Thyroid gland (tissue), 4 donors: ENCODE data around the gene TRIB2. TPM values are rescaled to one million over a fixed set of nuclear protein-coding genes. Genes with fewer than 3 reads are reported as not detected.

ENCODE experiments used
- DNase-seq, 2 donors: peaks; one replicate each; pipeline ENCODE4 v3.0.0-alpha.2; 2019
- H3K27ac ChIP-seq, 3 donors: fragments of 200-600 bp; sonication (generic); 1 replicate in 2 of 3; 2 replicates in 1 of 3; pipeline ENCODE4 v1.5.1; 2016 to 2019; ENCODE audit warnings: mild to moderate bottlenecking in 1 of 3, moderate library complexity in 1 of 3
- H3K27me3 ChIP-seq: fragments of 200-600 bp; sonication (generic); one replicate; pipeline ENCODE4 v1.5.1; 2019
- H3K36me3 ChIP-seq, 2 donors: fragments of 200-600 bp; sonication (generic); one replicate each; pipeline ENCODE4 v1.5.1; 2016 to 2019
- H3K4me1 ChIP-seq, 2 donors: fragments of 200-600 bp; sonication (generic); one replicate each; pipeline ENCODE4 v1.5.1; 2017 to 2019
- H3K4me3 ChIP-seq, 3 donors: fragments of 200-600 bp; sonication (generic); replicated peaks in 1 of 3; 1 replicate in 2 of 3; 2 replicates in 1 of 3; pipeline ENCODE4 v1.5.1; 2016; ENCODE audit warnings: mild to moderate bottlenecking in 1 of 3
- H3K9me3 ChIP-seq: fragments of 200-600 bp; sonication (generic); one replicate; pipeline ENCODE4 v1.5.1; 2017
- CTCF ChIP-seq, 6 experiments: fragments of 200-600 bp in 3 of 6; fragments of 450-650 bp in 3 of 6; sonication (generic) in 3 of 6; IDR thresholded peaks; one replicate each; pipeline ENCODE4 v1.5.1; 2016 to 2019; ENCODE audit warnings: antibody characterized with exemption in 6 of 6, mild to moderate bottlenecking in 2 of 6, inconsistent platforms in 1 of 6, moderate library complexity in 1 of 6
- POLR2A ChIP-seq, 2 donors: fragments of 450-650 bp; IDR thresholded peaks; one replicate each; pipeline ENCODE4 v1.6.1; 2017; ENCODE audit warnings: antibody characterized with exemption in 2 of 2, mild to moderate bottlenecking in 2 of 2, moderate library complexity in 1 of 2
- WGBS, 2 donors: methylation state at CpG; one replicate each; pipeline ENCODE4 v1.1.5; 2017; 5-methylcytosine and 5-hydroxymethylcytosine counted together
- intact Hi-C: fragments of 100-400 bp; cut with DNase I; formaldehyde crosslinking; loops from one replicate; pipeline ENCODE4 v1.15.1; 2023
- total RNA-seq, 4 donors: library from RNA; depleted of rRNA; stranded (reverse); fragments of >200 nt; gene quantifications; one replicate each; pipeline ENCODE4 v1.2.3, GENCODE V29; 2016

TRIB2 gene
- total RNA-seq, 4 donors from 2014 or later, result 30.8 to 59.8 (median 37.1) TPM

GRCh38 chr2:12686708-12687283 is 29.9 kb upstream of the TRIB2 start:
- Histone ChIP-seq H3K4me1 (no peaks in the 10 kb centered on the region), H3K27ac (no peak overlapping the region), H3K27me3 (no peaks in the 10 kb centered on the region), H3K9me3 (no peaks in the 10 kb centered on the region), H3K4me3 (no peak overlapping the region), H3K36me3 (no peaks in the 10 kb centered on the region)
- WGBS, 2 donors, result 86 to 92% methylated on average over 7 of the region's 7 CpGs
- intact Hi-C loops, result no loop called here
- DNase-seq, result no peak
- TF ChIP-seq CTCF (IDR thresholded peaks at IDR 0.05) (no peak), POLR2A (IDR thresholded peaks at IDR 0.05) (no peak)

GRCh38 chr2:12688091-12688490 is 28.6 kb upstream of the TRIB2 start:
- H3K4me3 ChIP-seq, result no peak overlapping the region
- TF ChIP-seq CTCF (IDR thresholded peaks at IDR 0.05) (no peak), POLR2A (IDR thresholded peaks at IDR 0.05) (no peak)
- DNase-seq, result no peak
- H3K4me1 ChIP-seq, result no peaks in the 10 kb centered on the region
- H3K27me3 ChIP-seq, result no peaks in the 10 kb centered on the region
- H3K9me3 ChIP-seq, result no peaks in the 10 kb centered on the region
- WGBS, 2 donors, result 88% methylated on average over 4 of the region's 4 CpGs
- intact Hi-C loops, result no loop called here
- H3K36me3 ChIP-seq, result no peaks in the 10 kb centered on the region
- H3K27ac ChIP-seq, result no peak overlapping the region

DNA sequence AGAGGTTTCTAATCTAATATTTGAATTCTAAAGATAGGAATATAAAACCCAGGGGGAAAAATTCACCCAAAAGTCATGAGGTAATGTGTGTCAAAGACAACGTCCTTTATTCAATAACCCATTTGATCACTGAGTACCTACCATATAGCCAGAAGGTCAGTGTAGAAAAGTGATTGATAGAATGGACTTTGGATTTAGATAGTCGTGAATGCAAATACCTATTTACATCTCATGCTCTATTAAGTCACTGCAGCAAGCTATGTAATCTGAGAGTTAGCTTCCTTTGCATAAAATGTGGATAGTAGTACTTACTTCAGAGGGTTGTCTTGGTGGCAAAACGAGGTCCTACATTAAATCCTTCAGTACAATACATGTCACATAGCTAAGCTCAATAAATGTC is 27.8 kb upstream of the TRIB2 start:
- no peak for DNase-seq
- Histone ChIP-seq H3K27me3 (no peaks in the 10 kb centered on the region), H3K9me3 (no peaks in the 10 kb centered on the region), H3K27ac (no peak overlapping the region), H3K4me1 (no peaks in the 10 kb centered on the region), H3K36me3 (no peaks in the 10 kb centered on the region), H3K4me3 (no peak overlapping the region)
- WGBS, 2 donors, result 70 to 77% methylated on average over 3 of the region's 3 CpGs
- intact Hi-C loops, result no loop called here
- no peak for TF ChIP-seq POLR2A (IDR thresholded peaks at IDR 0.05)
- no peak for TF ChIP-seq CTCF (IDR thresholded peaks at IDR 0.05)

DNA sequence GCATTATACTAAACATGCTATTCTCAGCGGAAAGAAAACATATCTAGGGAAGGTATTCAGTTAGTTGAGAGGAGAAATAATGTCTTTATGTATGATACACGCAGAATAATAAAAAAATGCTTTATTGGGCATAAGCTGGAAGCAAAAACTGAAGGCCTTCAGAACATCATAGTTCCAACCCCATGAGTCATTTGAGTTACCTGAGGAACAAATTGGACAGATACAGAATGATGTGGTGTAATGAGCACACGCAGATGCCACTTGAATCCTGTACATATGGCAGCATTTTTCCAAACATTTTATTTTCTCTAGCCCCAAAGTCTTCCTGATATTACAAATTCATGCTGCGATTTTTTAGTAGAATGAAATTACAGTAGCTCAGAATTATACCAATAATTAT is 23.2 kb upstream of the TRIB2 start:
- no peaks in the 10 kb centered on the region for H3K4me1 ChIP-seq
- no peaks in the 10 kb centered on the region for H3K27me3 ChIP-seq
- no peak overlapping the region for H3K4me3 ChIP-seq
- H3K36me3 ChIP-seq, result no peaks in the 10 kb centered on the region
- intact Hi-C loops, result no loop called here
- TF ChIP-seq POLR2A (IDR thresholded peaks at IDR 0.05) (no peak), CTCF (IDR thresholded peaks at IDR 0.05) (no peak)
- no peak for DNase-seq
- WGBS, 2 donors, result 85 to 95% methylated on average over 4 of the region's 4 CpGs
- no peak overlapping the region for H3K27ac ChIP-seq
- H3K9me3 ChIP-seq, result no peaks in the 10 kb centered on the region

DNA sequence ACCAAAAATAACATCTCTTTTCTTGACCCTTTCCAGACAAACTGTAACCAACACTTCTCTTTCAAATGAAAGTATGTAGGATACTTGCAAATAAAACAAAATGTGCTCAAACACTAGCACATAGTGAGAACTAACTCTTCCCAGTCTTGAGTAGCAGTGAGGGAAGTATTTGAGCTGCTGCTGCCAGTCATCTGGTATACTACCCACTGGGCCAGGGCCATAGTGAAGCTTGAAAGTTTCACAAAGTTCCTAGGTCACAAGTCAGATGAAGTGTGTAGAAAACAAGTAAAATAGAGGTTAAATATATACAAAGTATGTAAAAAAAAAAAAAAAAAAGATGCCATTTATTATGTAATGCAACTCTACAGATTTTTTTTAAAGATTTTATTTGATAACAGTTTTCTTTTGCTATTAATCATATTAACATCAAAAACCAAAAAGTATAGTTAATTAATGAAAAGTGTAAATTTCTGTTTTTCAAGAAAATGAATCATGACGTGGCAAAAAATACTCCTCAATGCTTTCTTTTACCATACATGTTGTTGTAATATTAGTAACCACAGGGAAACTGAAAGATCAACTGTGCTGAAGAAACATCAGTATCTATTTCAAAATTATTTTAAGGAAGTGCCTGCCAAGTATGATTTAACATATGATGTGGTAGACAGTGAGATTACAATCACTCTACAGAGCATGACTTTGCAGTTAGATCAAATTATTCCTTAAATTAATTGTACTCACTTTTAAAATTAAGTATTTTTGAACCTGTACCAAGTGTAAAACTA is 21.6 kb upstream of the TRIB2 start:
- H3K4me3 ChIP-seq, result no peak overlapping the region
- DNase-seq, result no peak
- no peak for TF ChIP-seq POLR2A (IDR thresholded peaks at IDR 0.05)
- TF ChIP-seq CTCF (IDR thresholded peaks at IDR 0.05), result no peak
- no peaks in the 10 kb centered on the region for H3K36me3 ChIP-seq
- H3K27ac ChIP-seq, result no peak overlapping the region
- intact Hi-C loops, result no loop called here
- H3K27me3 ChIP-seq, result no peaks in the 10 kb centered on the region
- H3K9me3 ChIP-seq, result no peaks in the 10 kb centered on the region
- H3K4me1 ChIP-seq, result no peaks in the 10 kb centered on the region
- 91 to 92% methylated on average over 1 of the region's 1 CpG for WGBS, 2 donors
